WTC11 (cell line): ENCODE data around the gene L1TD1. TPM values are rescaled to one million over a fixed set of nuclear protein-coding genes. Genes with fewer than 3 reads are reported as not detected.

ENCODE experiments used
- ATAC-seq: fragments of 200-7000 bp; cut with Tn5 transposase; 2 replicates; pipeline ENCODE4 v1.10.0; 2021; ENCODE audit warnings: mild to moderate bottlenecking, moderate library complexity
- CTCF ChIA-PET: fragments of 300-600 bp; sonication (Branson Sonifier 250); formaldehyde crosslinking; loops from one replicate; lab custom pipeline; 2021; ENCODE audit warnings: antibody characterized with exemption; lab: Charles Lee
- POLR2A ChIA-PET: fragments of 350-600 bp; sonication (Branson Sonifier 250); formaldehyde crosslinking; loops from one replicate; lab custom pipeline; 2021; ENCODE audit warnings: antibody characterized with exemption; lab: Charles Lee
- DNase-seq: peaks from one replicate; pipeline ENCODE4 v3.0.0; 2021; ENCODE audit warnings: low spot score
- H3K27ac Mint-ChIP-seq: 2 replicates; pipeline ENCODE4 v1.8.0; 2021; ENCODE audit warnings: mixed read lengths
- H3K27me3 Mint-ChIP-seq: 2 replicates; pipeline ENCODE4 v1.8.0; 2021; ENCODE audit warnings: low read depth, mild to moderate bottlenecking, moderate library complexity, mixed read lengths
- H3K36me3 Mint-ChIP-seq: 2 replicates; pipeline ENCODE4 v1.8.0; 2021; ENCODE audit warnings: mixed read lengths
- H3K4me1 Mint-ChIP-seq: 2 replicates; pipeline ENCODE4 v1.8.0; 2022; ENCODE audit warnings: mixed read lengths
- H3K4me3 Mint-ChIP-seq: 2 replicates; pipeline ENCODE4 v1.8.0; 2021; ENCODE audit warnings: mild to moderate bottlenecking, moderate library complexity, mixed read lengths
- H3K9me3 Mint-ChIP-seq: 2 replicates; pipeline ENCODE4 v1.8.0; 2021; ENCODE audit warnings: mixed read lengths
- CREB1 ChIP-seq: sonication (generic); formaldehyde crosslinking; IDR thresholded peaks from 2 replicates; pipeline ENCODE4 v1.8.0; 2023; ENCODE audit warnings: mild to moderate bottlenecking, missing genetic modification reagents
- E2F5 ChIP-seq: sonication (generic); formaldehyde crosslinking; IDR thresholded peaks from 2 replicates; pipeline ENCODE4 v1.8.1; 2022; ENCODE audit warnings: mild to moderate bottlenecking, moderate library complexity, missing genetic modification reagents
- FOXJ3 ChIP-seq: sonication (generic); formaldehyde crosslinking; IDR thresholded peaks from 2 replicates; pipeline ENCODE4 v1.9.0; 2021; ENCODE audit warnings: missing genetic modification reagents, mild to moderate bottlenecking, borderline replicate concordance
- GTF2I ChIP-seq: fragments of 250-450 bp; sonication (Bioruptor Pico); conservative IDR thresholded peaks from 2 replicates; pipeline ENCODE4 v1.4.0; 2021; ENCODE audit warnings: mild to moderate bottlenecking
- HMGXB4 ChIP-seq: sonication (generic); formaldehyde crosslinking; IDR thresholded peaks from 2 replicates; pipeline ENCODE4 v1.8.1; 2023; ENCODE audit warnings: mild to moderate bottlenecking, moderate library complexity, missing genetic modification reagents
- JAZF1 ChIP-seq: fragments of 250-450 bp; sonication (Bioruptor Pico); IDR thresholded peaks from 2 replicates; pipeline ENCODE4 v1.9.0; 2021; ENCODE audit warnings: moderate library complexity, mild to moderate bottlenecking, inconsistent platforms
- JUN ChIP-seq: sonication (generic); formaldehyde crosslinking; IDR thresholded peaks from 2 replicates; pipeline ENCODE4 v1.8.0; 2023; ENCODE audit warnings: mild to moderate bottlenecking, missing genetic modification reagents
- KAT7 ChIP-seq: sonication (generic); formaldehyde crosslinking; IDR thresholded peaks from 2 replicates; pipeline ENCODE4 v1.8.1; 2023; ENCODE audit warnings: missing genetic modification reagents, mild to moderate bottlenecking, borderline replicate concordance
- MAX ChIP-seq: sonication (generic); formaldehyde crosslinking; IDR thresholded peaks from 2 replicates; pipeline ENCODE4 v1.8.0; 2022; ENCODE audit warnings: mild to moderate bottlenecking, missing genetic modification reagents
- MLX ChIP-seq: sonication (generic); formaldehyde crosslinking; IDR thresholded peaks from 2 replicates; pipeline ENCODE4 v1.8.1; 2023; ENCODE audit warnings: mild to moderate bottlenecking, missing genetic modification reagents, moderate library complexity
- MXD4 ChIP-seq: fragments of 250-450 bp; sonication (Bioruptor Pico); IDR thresholded peaks from 2 replicates; pipeline ENCODE4 v1.8.0; 2021; ENCODE audit warnings: mild to moderate bottlenecking, moderate library complexity, borderline replicate concordance
- NR3C1 ChIP-seq: sonication (generic); formaldehyde crosslinking; conservative IDR thresholded peaks from 2 replicates; pipeline ENCODE4 v1.8.1; 2023; ENCODE audit warnings: low read depth, mild to moderate bottlenecking, missing genetic modification reagents
- PRDM15 ChIP-seq: sonication (generic); formaldehyde crosslinking; IDR thresholded peaks from 2 replicates; pipeline ENCODE4 v1.8.0; 2022; ENCODE audit warnings: missing genetic modification reagents
- SMAD3 ChIP-seq: sonication (generic); formaldehyde crosslinking; IDR thresholded peaks from 2 replicates; pipeline ENCODE4 v1.8.0; 2022; ENCODE audit warnings: missing genetic modification reagents, mild to moderate bottlenecking, borderline replicate concordance
- TEAD1 ChIP-seq: sonication (generic); formaldehyde crosslinking; IDR thresholded peaks from 2 replicates; pipeline ENCODE4 v1.8.0; 2022; ENCODE audit warnings: mild to moderate bottlenecking, missing genetic modification reagents
- total RNA-seq: library from RNA; stranded (reverse); gene quantifications from 3 replicates; pipeline ENCODE4 v1.2.3, GENCODE V29; 2021

L1TD1 gene
- total RNA-seq, 1 experiment from 2014 or later, result 319 TPM

- TF ChIP-seq MXD4 (CRISPR knock-in tag) (no peak), GTF2I (CRISPR knock-in tag) (no peak), KAT7 (no peak), CREB1 (no peak), JAZF1 (no peak), FOXJ3 (CRISPR knock-in tag) (no peak), MAX (CRISPR knock-in tag) (no peak)
- TF ChIP-seq, all 79 proteins: peak for 0
- Mint-ChIP-seq H3K27me3 (no peaks in the 10 kb centered on the region), H3K36me3 (peaks cover 46% of the 10 kb centered on the region), H3K4me3 (no peak overlapping the region), H3K9me3 (no peaks in the 10 kb centered on the region), H3K27ac (peak overlapping the region; percentile 92), H3K4me1 (peaks cover 42% of the 10 kb centered on the region)
- no peak for ATAC-seq
- ChIA-PET POLR2A (no interaction called here), CTCF (interaction anchor here (3.1 kb wide), 1 partner anchor 52 kb away, joined by 21 read pairs; no protein-coding TSS in a partner anchor)
- no peak for DNase-seq
These were observed 32.8 kb downstream of the L1TD1 start for GRCh38 chr1:62227496-62227895.

- POLR2A ChIA-PET, result interaction anchor here (1.9 kb wide), 1 partner anchor 15 kb away, joined by 9 read pairs; no protein-coding TSS in a partner anchor
- Mint-ChIP-seq H3K9me3 (no peaks in the 10 kb centered on the region), H3K27me3 (no peaks in the 10 kb centered on the region), H3K36me3 (peaks cover 46% of the 10 kb centered on the region), H3K27ac (peak overlapping the region; percentile 92), H3K4me1 (peaks cover 49% of the 10 kb centered on the region), H3K4me3 (no peak overlapping the region)
- DNase-seq, result no peak
- CTCF ChIA-PET, result interaction anchor here (0.5 to 3.1 kb wide), 4 partner anchors 35 to 1465 kb away, joined by 3 to 21 read pairs (median 4); no protein-coding TSS in a partner anchor
- ATAC-seq, result peak; percentile 31
- TF ChIP-seq HMGXB4 (no peak), JUN (CRISPR knock-in tag) (no peak), E2F5 (no peak), NR3C1 (no peak), MLX (CRISPR knock-in tag) (no peak)
These were observed 33.7 kb downstream of the L1TD1 start for GRCh38 chr1:62228136-62228882.

GRCh38 chr1:62228883-62229187 is 34.2 kb downstream of the L1TD1 start:
- peak; percentile 10 for ATAC-seq
- no peak overlapping the region for H3K4me3 Mint-ChIP-seq
- peak overlapping the region; percentile 92 for H3K27ac Mint-ChIP-seq
- no peak for DNase-seq
- H3K4me1 Mint-ChIP-seq, result peaks cover 52% of the 10 kb centered on the region
- TF ChIP-seq PRDM15 (peak; percentile 70), SMAD3 (CRISPR knock-in tag) (no peak), TEAD1 (CRISPR knock-in tag) (no peak)
- ChIA-PET POLR2A (interaction anchor here (0.7 to 1.9 kb wide), 3 partner anchors 16 to 1090 kb away, joined by 3 to 9 read pairs (median 6); no protein-coding TSS in a partner anchor), CTCF (interaction anchor here (0.6 to 3.1 kb wide), 6 partner anchors 34 to 179 kb away, joined by 3 to 21 read pairs (median 4); no protein-coding TSS in a partner anchor)
- peaks cover 44% of the 10 kb centered on the region for H3K36me3 Mint-ChIP-seq
- H3K27me3 Mint-ChIP-seq, result no peaks in the 10 kb centered on the region; the same call in 1 of the 2 replicates
- no peaks in the 10 kb centered on the region for H3K9me3 Mint-ChIP-seq
